GM21619 (cell line): ENCODE results near the gene SVOP.

Source experiments
- ATAC-seq: cut with Tn5 transposase; IDR thresholded peaks from one replicate; pipeline ENCODE4 v1.9.1; 2021; ENCODE audit not compliant: unreplicated experiment

The SVOP gene

DNA sequence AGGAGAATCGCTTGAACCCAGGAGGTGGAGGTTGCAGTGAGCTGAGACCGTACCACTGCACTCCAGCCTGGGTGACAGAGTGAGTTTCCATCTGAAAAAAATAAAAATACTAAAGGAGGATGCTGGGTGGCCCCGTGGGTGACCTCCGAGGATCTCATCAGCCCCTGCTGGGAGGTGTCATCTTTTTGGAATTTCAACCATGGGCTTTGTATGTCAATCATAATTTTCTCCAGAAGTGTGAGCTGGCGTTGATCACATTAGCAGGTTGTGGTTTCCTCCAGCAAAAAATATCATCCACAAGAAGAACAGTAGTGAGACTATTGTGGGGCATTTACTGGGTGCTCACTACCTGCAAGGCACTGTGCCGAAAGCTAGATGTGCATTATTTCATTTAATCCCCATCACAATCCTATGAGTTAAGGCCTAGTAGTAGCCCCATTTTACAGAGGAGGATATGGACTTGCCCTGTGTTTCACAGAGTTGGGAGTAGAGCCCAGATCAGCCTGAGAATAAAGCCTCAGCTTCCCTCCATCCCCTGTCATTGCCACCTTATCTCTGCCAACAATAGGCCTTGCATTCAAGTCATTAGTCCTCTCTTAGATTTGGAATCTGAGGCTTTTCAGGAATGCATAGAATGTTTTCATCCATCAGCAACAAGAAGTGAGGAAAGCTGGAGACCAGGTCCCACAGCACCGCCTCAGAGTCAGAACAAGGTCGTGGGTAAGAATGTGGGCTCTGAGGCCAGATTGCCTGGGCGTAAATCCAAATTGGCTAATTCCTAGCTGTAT, 39.8 kb downstream of the SVOP start:
- ATAC-seq, result no peak

DNA sequence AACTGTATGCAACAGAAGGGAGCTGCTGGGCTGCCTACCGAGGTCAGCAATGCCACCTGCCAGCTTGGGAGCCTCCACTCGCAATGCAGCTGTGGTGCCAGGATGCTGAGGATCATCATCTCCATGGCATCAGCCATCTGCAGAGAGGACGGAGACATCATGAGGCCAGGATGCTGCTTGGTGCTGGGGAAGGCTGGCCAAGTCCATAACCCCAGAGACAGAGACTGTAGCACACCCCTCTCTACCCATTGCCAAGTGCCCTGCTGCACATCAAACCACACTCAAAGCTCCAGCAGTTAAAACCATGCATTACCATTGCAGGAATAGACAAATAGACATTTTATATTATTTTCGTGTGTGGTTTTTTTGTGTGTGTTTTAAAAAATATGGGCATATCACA, 43.5 kb downstream of the SVOP start:
- ATAC-seq, result no peak

DNA sequence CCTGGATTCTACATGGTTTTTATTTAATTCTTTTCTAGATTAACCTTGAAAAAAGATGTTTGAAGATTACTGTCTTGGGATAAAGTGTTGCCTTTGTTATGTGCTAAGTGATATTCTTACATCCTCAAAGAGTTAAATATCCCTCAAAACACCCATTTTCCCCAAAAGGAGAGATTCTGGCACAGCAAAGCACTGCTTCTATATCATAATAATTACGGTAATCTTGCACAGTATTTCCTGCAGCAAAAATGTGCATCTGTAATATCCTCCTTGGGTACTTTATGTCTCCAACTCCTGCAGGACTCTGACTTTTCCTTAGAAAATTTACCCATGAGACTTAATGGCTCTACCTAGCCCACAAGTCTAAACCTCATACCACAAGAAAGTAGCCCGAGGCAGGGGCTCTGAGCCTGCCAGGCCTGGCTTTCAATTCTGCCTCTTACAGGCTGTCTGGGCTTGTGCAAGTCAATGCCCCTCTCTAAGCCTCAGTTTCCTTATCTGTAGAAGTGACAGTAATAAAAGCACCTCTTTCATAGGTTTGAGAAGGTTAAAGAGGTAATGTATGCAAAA, 45.8 kb downstream of the SVOP start:
- no peak for ATAC-seq

DNA sequence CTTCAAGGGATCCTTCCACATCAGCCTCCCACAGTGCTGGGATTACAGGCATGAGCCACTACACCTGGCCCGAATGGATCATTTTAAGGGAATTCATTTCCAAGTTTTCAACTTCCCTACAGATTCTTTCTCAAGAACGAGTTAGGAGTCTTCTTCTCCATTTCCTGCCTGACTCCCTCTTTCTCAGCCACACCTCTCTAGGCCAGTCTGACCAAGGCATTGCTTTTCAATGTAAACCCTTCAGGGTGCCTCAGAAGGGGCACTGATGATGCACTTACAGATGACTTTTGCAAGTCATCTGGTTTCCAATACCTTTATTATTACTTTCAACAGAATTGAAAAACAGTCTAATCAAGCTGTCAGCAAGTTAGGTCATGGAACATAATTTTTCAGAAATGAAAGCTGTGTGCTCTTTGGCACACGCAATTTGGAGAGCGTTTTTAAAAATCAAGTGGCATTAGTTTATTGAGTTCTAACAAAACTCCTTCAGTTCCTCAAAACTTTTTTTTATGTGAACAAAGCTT, 47.2 kb downstream of the SVOP start:
- ATAC-seq, result no peak

DNA sequence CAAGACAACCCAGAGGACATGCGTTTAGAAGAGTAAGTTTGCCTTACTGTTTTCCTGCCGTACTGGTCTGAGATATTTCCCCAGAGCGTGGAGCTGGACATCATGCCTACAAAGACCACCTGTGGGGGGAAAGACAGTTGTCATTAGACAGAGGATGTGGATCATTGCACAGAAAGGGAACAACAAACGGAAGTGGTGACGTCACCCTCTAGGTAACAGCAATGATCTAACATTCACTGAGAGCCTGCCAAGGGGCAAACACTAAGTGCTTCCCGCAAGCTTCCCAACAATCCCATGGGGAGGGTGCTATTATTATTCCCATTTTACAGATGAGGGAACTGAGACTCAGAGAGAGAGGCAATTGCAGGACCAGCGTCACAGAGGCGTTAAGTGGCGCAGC, 48.5 kb downstream of the SVOP start:
- no peak for ATAC-seq

DNA sequence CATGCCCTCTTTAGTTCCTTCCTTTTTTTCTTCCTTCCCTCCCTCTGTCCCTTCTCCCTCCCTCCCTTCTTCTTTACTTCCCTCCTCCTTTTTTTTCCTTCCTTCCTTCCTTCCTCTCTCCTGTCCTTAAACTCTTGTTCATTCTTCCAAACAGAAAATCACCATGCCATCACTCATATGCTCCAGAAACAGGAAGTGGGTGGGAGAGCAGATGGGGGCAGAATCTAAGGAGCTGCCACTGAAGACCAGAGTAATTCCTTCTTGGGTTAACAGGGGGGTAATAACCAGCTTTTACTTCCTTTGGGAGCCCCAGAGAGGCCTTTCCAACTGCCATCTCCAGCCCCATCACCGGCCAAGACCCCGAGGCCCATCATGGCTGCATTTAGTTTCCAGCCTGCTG, 51.2 kb downstream of the SVOP start:
- no peak for ATAC-seq

DNA sequence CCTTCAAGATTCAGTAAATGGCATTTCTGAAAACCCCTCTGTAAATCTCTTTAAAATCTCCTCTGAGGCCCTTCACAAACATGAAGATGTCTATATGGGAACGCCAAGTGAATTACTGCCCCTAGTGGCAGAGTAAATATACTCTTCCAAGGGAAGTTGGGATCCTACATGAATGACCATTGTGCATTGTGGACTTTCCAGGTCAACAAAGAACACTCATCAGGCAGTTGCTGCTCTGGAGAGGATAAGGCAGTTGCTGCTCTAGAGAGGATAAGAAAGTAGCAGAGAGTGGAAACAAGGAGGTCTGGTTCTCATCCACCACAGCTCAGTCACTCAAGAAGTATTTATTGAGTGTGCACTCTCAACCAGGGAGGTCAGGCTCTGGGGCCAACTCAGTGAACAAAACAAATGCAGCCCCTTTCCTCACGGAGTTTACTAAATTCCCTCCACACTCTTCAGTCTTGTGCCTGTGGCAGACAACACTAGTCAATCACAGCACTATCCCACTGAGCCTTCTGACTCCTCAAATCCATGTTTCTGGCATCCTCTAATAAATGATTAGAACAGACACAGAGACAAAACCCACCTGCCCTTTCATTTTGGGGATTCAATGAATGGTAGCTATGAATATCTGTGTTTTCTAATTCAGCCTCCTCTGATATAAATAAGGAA, 52.9 kb downstream of the SVOP start:
- no peak for ATAC-seq

DNA sequence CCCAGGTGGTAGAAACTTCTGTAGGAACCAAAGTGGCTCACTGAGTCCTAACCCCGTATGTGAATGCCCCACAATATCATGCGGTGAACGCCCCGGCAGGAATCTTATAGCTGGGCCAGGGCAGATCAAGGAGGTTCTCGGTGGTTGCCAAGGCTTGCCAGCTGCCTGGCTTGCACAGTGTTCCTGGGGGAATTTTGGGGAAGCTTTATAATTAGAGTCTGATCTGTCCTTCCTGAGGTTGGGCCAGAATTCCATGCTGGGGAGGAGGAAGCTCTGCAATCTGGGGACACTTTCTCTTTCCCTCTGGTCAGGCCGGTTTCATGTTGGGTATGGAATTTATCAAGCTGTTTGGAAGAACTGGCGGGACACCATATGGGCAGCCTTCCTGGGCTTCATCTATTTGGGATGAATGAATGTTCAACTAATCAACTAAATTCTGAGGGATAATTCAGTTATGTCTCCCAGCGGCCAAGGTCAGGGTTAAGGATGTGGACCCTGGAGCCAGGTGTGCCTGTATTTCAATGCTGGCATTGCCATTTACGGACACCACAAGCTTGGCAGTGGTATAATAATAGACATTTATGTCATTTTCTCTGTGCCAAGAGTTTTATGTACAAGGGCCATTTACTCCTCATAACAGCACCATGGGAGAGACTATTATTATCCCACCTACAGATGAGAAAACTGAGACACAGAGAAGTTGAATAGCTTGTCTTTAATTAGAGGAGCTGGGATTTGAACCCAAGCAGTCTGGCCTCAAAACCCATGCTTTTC, 54.3 kb downstream of the SVOP start:
- ATAC-seq, result no peak

DNA sequence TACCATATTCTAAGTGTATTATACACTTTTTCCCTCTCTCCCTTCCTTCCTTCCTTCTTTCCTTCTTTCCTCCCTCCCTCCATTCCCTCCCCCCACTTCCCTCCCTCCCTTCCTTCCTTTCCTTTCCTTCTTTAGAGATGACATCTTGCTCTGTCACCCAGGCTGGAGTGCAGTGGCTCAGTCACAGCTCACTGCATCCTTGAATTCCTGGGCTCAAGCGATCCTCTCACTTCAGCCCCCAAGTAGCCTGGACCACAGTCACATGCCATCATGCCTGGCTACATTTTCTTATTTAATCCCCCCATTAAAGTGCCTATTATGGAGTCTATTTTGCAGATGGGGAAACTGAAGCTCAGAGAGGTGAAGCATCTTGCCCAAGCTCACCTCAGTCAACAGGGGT, 55.0 kb downstream of the SVOP start:
- no peak for ATAC-seq

DNA sequence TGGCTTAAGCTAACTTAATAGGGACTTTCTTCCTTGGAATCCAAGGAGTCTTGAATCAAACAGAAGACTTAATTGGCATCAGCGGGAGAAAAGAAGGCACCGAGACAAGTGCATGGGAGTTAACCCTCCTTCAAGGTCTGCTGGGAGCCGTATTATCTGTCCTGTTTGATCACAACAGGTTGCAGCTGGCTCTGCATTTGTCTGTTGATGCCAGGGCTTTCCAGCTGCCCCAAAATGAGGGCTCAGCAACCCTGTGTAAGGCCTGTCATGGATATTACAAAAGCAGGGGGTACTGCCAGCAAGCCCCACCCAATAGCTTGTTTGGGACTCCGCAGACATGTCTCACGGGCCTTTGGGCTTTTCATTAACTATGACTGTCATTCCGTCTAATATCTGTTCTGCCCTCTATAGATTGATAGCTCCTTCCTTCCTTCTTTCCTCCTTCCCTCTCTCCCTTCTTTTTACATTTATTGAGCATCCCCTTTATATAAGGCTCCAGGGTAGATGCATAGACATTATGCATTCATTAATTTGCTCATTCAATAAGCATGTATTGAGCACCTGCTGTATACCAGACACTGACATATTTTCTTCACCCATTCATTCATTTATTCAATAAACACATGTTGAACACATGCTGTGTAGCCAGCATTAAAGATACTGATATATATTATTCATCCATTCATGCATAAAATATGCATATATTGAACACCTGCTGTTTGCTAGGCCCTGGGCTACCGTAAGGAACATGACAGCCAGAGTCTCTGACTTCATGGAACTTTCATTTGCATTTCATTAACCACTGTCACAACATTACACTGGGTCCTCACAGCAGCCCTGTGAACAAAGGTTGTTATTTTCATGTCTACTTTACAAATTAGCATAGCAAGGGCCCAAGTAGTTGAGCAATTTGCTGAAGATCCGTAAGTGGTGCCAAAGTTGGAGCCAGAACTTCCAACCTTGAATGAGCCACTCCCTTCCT, 56.2 kb downstream of the SVOP start:
- ATAC-seq, result no peak

DNA sequence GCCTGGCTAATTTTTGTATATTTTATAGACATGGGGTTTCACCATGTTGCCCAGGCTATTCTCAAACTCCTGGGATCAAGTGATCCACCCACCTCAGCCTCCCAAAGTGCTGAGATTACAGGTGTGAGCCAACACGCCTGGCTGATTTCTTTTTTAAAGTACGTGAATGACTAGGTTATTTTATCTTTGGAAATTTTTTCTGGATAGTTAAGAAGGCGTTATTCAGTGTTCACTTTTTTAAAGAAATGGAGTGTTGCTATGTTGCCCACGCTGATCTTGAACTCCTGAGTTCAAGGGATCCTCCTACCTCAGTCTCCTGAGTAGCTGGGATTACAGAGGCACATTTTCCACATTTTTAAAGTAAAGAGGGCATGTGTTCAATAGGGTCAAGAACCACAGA, 58.6 kb downstream of the SVOP start:
- ATAC-seq, result no peak

DNA sequence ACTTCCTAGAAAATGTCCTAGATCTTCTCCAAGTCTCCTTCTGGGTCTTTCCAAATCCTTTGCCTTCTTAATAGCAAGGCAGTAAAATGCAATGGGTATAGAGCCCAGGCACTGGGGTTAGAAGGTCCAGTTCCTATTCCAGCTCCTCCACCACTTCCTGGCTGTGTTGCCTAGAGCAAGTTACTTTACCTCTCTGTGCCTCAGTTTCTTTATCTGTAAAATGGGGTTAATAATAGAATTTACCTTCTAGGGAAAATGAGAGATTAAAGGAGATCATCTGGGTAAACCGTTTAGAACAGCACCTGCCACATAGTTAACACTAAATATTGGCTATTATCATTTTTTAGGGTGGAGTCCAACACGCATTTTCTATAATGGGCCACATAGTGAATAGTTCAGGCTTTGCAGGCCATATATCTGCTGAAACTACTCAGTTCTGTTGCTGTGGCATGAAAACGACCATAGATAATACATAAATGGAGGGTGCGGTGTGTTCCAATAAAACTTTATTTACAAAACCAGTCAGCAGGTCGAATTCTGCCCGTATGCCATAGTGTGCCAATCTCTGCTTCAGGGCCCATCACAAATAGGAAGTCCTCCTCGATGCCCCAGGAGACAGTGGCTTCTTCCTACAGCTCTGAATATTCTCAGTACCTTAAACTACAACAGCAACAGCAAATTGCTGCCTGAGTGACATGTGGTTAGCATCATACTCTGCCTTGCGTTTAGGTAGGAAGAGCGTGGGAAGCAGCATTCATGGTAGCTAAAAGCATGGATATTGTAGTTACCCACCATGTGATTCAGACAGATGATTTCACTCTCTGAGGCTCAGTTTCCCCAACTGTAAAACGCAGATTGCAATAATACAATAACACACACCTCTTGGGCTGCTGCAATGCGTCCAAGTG, 60.9 kb downstream of the SVOP start:
- ATAC-seq, result no peak

DNA sequence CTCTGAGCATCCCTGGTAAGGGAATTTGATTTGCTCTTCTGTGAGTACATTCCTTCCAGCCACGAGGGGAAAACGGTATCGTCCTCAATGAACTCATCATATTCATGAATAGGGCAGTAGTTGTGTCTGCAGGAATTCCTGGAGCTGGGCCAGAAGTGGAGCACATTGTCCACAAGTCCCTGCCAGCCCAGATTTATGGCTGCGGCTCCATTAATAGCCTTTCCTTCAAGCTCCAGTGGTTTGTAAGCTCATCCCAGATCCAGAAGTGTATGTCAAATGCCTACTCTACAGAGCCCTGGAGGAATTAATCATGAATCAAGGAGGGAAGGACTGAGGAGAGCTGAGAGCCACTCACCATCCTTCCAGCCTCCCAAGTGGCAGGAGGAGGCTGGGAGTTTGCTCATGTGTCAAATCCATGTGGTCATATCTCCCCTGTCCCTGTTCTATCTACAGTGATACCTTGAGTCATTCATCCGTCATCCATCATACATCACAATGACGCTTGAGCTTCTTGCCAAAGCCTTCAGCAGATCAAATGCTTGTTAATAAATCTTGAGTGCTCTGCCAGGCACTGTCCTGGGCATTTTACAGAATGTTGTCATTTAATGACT, 65.5 kb downstream of the SVOP start:
- no peak for ATAC-seq

DNA sequence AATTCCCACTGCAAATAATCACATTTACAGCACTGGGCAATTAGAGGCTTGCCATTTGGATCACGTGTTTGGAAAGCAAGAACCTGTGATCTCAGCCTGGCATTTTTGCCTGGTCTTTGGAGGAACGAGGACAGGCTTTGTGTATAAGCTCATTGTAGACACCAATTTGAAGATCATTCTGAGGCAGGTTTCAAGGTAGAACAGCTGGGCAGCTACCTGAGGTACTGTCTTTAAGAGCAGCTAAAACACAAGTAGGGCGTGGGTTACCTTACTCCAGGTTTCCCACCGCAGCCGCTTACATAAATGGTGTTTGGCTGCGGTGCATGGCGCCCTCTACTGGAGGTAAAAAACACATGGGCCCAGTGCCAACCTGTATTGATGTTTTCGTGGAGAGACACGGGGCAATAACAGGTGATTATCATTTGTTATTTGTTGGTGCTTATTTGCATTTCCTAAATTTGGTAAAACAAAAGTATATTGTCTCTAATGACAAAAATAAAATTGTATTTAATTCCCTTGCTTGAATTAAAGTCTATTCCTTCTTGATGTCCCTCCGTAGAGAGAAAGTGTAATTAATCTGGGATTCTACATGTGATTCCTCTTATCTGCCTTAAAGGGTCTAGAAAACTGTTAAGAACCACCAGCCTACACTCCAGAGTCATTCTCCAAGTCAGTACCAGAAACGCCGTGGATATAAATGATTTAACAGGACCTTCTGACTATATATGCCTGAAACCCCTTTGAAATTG, 69.7 kb downstream of the SVOP start:
- no peak for ATAC-seq

DNA sequence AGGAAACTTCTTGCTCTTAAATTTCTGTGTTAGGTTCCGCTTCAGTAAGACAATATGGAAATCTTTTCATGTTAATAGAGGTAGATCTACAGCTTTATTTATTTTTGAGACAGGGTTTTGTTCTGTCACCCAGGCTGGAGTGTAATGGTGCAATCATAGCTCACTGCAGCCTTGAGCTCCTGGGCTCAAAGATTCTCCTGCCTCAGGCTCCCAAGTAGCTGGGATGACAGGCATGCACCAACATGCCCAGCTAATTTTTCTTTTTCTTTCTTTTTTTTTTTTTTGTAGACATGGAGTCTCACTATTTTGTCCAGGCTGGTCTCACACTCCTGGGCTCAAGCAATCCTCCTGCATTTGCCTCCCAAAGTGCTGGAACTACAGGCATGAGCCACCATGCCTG, 70.9 kb downstream of the SVOP start:
- ATAC-seq, result no peak

DNA sequence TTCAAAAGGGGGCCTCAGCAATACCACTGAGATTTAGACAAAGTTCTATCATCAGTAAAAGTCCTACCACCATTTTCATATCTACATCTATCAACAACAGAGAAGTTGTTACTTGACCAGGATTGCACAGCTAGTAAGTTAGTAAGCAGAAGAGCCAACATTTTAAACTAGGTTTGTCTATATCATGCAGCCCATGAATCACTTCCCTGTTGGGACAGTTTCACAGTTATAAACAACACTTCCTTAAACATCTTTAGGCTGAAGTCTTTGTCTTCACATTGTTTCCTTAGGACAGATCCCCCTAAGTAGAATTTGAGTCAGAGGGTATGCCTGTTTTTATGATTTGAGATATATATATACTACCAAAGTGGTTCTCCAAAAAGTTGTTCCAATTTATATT, 72.5 kb downstream of the SVOP start:
- ATAC-seq, result no peak

DNA sequence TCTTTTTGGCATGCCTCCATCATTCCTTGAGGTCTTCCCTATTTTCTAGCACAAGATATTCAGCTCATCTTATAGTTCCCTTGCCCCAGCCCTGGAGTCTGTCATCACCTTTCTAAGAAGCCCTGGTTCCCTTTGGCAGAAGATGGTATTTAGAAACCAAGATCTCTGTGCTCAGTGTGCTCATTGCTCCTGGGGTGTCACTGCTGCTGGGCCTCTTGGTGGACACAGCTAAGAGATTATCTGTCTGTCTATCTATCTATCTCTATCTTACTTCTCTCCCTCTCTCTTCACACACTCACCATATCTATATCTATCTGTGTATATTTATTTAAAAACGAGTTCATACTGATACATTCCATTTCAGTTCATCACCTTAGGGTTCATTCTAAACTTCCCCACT, 73.8 kb downstream of the SVOP start:
- ATAC-seq, result no peak

DNA sequence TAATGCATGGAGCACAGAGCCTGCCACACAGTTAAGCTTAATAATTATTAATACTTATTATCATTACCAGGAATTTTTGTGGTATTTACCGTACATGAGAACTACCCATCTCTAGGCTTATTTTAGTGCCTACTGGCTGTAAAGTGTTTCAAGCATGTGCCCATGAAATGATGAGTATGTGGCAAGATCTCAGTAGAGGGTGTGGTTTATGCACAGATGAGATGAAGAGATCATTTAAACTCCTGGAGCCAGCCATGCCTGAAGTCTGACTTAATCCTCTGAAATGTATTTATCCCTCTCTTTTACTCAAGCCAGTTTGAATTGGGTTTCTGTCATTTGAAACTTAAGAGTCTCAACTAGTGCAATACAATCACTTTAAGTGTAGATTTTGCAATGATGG, 80.7 kb downstream of the SVOP start:
- no peak for ATAC-seq
